Activated CD8-positive, alpha-beta memory T cell treated with anti-CD3 and anti-CD28 coated beads, Interleukin-2, amount 50 U/mL, for 1 hour (primary cell): ENCODE data around the gene FGF18.
"Not testable (repeated sequence)": the region's sequence is repeated elsewhere in the genome, so short reads cannot be mapped to it uniquely, and the experiment has no call there.

Experiments
- DNase-seq: peaks from one replicate; pipeline ENCODE4 v3.0.0-alpha.2; 2020; ENCODE audit errors: extremely low read depth

The FGF18 gene

GRCh38 chr5:171418982-171419687 lies at the start of gene FGF18:
Gene FGF18, plus strand, starts transcription at chr5:171419647. Its CDS starts 553 bp downstream, at chr5:171420200.
- DNase-seq: no peak

- no peak for DNase-seq
Measured at GRCh38 chr5:171369898-171370297, 49.5 kb upstream of the FGF18 start.

GRCh38 chr5:171370881-171371280 lies 48.6 kb upstream of the FGF18 start:
- not testable (repeated sequence) for DNase-seq

- DNase-seq: no peak
Measured at GRCh38 chr5:171371326-171371725, 48.1 kb upstream of the FGF18 start.

GRCh38 chr5:171379961-171380360 lies 39.5 kb upstream of the FGF18 start:
- no peak for DNase-seq

GRCh38 chr5:171384416-171384815 lies 35.0 kb upstream of the FGF18 start:
- not testable (repeated sequence) for DNase-seq

- not testable (repeated sequence) for DNase-seq
Measured at GRCh38 chr5:171384999-171385398, 34.4 kb upstream of the FGF18 start.

- DNase-seq: no peak
Measured at GRCh38 chr5:171386006-171386671, 33.3 kb upstream of the FGF18 start.

- DNase-seq: no peak
Measured at GRCh38 chr5:171386861-171387344, 32.5 kb upstream of the FGF18 start.

GRCh38 chr5:171387345-171387969 lies 32.0 kb upstream of the FGF18 start, which contains the start of gene NPM1:
Gene NPM1, plus strand, starts transcription at chr5:171387849. Its CDS starts 100 bp downstream, at chr5:171387949.
- peak; percentile 95 for DNase-seq

GRCh38 chr5:171387970-171388815 lies 31.3 kb upstream of the FGF18 start:
- peak; percentile 50 for DNase-seq

- DNase-seq: no peak
Measured at GRCh38 chr5:171388816-171389168, 30.7 kb upstream of the FGF18 start.

- no peak for DNase-seq
Measured at GRCh38 chr5:171390883-171391677, 28.4 kb upstream of the FGF18 start.

- DNase-seq: no peak
Measured at GRCh38 chr5:171391996-171392577, 27.4 kb upstream of the FGF18 start.

- no peak for DNase-seq
Measured at GRCh38 chr5:171392585-171393159, 26.8 kb upstream of the FGF18 start.

- no peak for DNase-seq
Measured at GRCh38 chr5:171395042-171395441, 24.4 kb upstream of the FGF18 start.

- DNase-seq: not testable (repeated sequence)
Measured at GRCh38 chr5:171396583-171396982, 22.9 kb upstream of the FGF18 start.

- DNase-seq: no peak
Measured at GRCh38 chr5:171397190-171397589, 22.3 kb upstream of the FGF18 start.

- DNase-seq: no peak
Measured at GRCh38 chr5:171397599-171397998, 21.8 kb upstream of the FGF18 start.

- not testable (repeated sequence) for DNase-seq
Measured at GRCh38 chr5:171398660-171399059, 20.8 kb upstream of the FGF18 start.
